BLaER1 (cell line): ENCODE results near the gene MSRB1.
"Not testable (repeated sequence)": the region's sequence is repeated elsewhere in the genome, so short reads cannot be mapped to it uniquely, and the experiment has no call there.

ENCODE experiments used
- H3K27ac ChIP-seq: shearing (Covaris generic); formaldehyde crosslinking; 2 replicates; pipeline ENCODE4 v1.8.1; 2022
- H3K27me3 ChIP-seq: shearing (Covaris generic); formaldehyde crosslinking; 2 replicates; pipeline ENCODE4 v1.8.1; 2022
- H3K36me3 ChIP-seq: shearing (Covaris generic); formaldehyde crosslinking; 2 replicates; pipeline ENCODE4 v1.8.1; 2022
- H3K4me1 ChIP-seq: shearing (Covaris generic); formaldehyde crosslinking; 2 replicates; pipeline ENCODE4 v1.8.1; 2022
- H3K4me2 ChIP-seq: shearing (Covaris generic); formaldehyde crosslinking; 2 replicates; pipeline ENCODE4 v1.8.1; 2022
- H3K4me3 ChIP-seq: shearing (Covaris generic); formaldehyde crosslinking; 2 replicates; pipeline ENCODE4 v1.8.1; 2022
- H3K9ac ChIP-seq: shearing (Covaris generic); formaldehyde crosslinking; 2 replicates; pipeline ENCODE4 v1.8.1; 2022
- H3K9me3 ChIP-seq: shearing (Covaris generic); formaldehyde crosslinking; 2 replicates; pipeline ENCODE4 v1.8.1; 2022
- H4K20me1 ChIP-seq: shearing (Covaris generic); formaldehyde crosslinking; 2 replicates; pipeline ENCODE4 v1.8.1; 2022
- Cebpa-rat ChIP-seq: shearing (Covaris generic); IDR thresholded peaks from 2 replicates; pipeline ENCODE4 v1.8.1; 2022

Gene MSRB1

DNA sequence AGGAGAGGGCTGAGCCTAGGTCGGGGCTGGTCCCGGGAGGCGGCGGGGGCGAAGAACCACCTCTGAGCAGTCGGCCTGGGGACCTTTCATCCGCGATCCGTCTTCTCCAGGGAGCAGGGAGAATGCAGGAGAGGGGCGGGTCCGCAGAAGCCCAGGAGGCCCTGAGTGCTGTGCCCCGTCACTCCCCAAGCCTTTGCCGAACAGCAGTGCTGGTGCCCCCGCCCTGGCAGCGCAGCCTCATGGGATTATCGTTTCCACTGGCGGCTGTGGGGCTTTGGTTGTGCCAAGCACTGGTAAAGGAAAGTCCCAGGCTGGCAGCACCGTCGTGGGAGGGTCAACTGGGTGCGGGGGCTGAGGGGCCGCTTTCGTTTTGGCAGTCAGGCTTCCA is 29.5 kb upstream of the MSRB1 start:
- Histone ChIP-seq H4K20me1 (peaks cover 43% of the 10 kb centered on the region), H3K4me2 (peak overlapping the region; percentile 99), H3K4me3 (peak overlapping the region; percentile 100), H3K36me3 (peaks cover 40% of the 10 kb centered on the region), H3K4me1 (peaks cover 27% of the 10 kb centered on the region), H3K9ac (peak overlapping the region; percentile 92), H3K27me3 (no peaks in the 10 kb centered on the region), H3K9me3 (no peaks in the 10 kb centered on the region), H3K27ac (peak overlapping the region; percentile 92)
- TF ChIP-seq Cebpa-rat = no peak

GRCh38 chr16:1971796-1972489 is 28.9 kb upstream of the MSRB1 start, which contains the start of gene TBL3:
TSS of gene TBL3 (plus strand) at chr16:1972053. CDS start at chr16:1972165, 112 bp downstream.
- Histone ChIP-seq H3K36me3 (peaks cover 38% of the 10 kb centered on the region), H3K9ac (peak within 1 kb of the TSS; percentile 92), H4K20me1 (peaks cover 42% of the 10 kb centered on the region), H3K9me3 (no peaks in the 10 kb centered on the region), H3K4me3 (peak within 1 kb of the TSS; percentile 100), H3K4me2 (peak within 1 kb of the TSS; percentile 99), H3K27me3 (no peaks in the 10 kb centered on the region), H3K4me1 (peaks cover 27% of the 10 kb centered on the region), H3K27ac (peak within 1 kb of the TSS; percentile 92)
- TF ChIP-seq Cebpa-rat = no peak

DNA sequence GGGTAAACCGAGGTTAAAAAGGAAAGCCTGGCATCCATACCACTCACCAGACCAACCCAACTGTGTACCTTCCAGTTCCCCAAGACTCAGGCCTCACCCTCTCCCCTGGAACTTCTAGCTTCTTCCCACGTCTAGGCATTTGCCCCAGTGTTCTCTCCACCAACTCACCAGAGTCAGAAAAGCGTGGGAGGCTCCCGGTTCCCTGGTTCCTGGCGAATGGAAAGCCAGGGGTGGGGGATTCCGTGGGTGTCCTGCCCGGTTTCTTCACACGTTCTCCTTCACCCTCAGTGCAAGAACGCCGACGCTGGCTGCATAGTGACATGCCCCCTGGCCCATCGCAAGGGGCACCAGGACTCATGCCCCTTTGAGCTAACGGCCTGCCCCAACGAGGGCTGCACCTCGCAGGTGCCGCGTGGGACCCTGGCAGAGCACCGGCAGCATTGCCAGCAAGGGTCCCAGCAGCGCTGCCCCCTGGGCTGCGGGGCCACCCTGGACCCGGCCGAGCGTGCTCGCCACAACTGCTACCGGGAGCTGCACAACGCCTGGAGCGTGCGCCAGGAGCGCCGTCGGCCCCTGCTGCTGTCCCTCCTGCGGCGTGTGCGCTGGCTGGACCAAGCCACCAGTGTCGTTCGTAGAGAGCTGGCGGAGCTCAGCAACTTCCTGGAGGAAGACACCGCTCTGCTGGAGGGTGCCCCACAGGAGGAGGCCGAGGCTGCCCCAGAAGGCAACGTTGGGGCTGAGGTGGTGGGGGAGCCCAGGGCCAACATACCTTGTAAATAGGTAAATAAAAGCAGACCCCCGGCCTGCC is 25.4 kb upstream of the MSRB1 start:
- TF ChIP-seq Cebpa-rat = no peak
- Histone ChIP-seq H3K4me1 (peaks cover 39% of the 10 kb centered on the region), H3K9ac (no peak overlapping the region), H3K36me3 (peaks cover 16% of the 10 kb centered on the region), H4K20me1 (peaks cover 25% of the 10 kb centered on the region), H3K9me3 (no peaks in the 10 kb centered on the region), H3K4me2 (no peak overlapping the region), H3K4me3 (no peak overlapping the region), H3K27me3 (no peaks in the 10 kb centered on the region), H3K27ac (no peak overlapping the region)

DNA sequence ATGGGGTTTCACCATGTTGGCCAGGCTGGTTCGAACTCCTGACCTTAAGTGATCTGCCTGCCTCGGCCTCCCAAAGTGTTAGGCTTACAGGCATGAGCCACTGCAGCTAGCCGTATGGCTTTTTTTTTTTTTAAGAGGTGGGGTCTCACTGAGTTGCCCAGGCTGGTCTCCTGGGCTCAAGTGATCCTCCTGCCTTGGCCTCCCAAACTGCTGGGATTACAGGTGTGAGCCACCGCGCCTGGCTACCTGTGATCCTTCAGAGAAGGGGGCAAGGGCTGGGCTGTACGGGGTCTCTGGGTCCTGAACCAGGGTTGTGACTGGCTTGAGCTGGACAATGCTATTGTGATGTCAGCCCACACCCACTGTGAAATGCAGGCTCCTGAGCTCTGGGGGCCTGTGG is 23.5 kb upstream of the MSRB1 start, which contains the start of gene RNF151:
TSS of gene RNF151 (plus strand) at position 397 of the 400 bp plus-strand sequence. CDS start 26 bp downstream, outside the sequence.
- Histone ChIP-seq H4K20me1 (peaks cover 30% of the 10 kb centered on the region), H3K27me3 (no peaks in the 10 kb centered on the region), H3K4me1 (peaks cover 48% of the 10 kb centered on the region), H3K36me3 (peaks cover 35% of the 10 kb centered on the region), H3K4me3 (peak within 1 kb of the TSS; percentile 90), H3K9ac (peak within 1 kb of the TSS; percentile 97), H3K9me3 (no peaks in the 10 kb centered on the region), H3K4me2 (peak within 1 kb of the TSS; percentile 98), H3K27ac (peak within 1 kb of the TSS; percentile 96)
- TF ChIP-seq Cebpa-rat = no peak

GRCh38 chr16:1965396-1966001 is 22.5 kb upstream of the MSRB1 start:
- H3K36me3 ChIP-seq = peaks cover 40% of the 10 kb centered on the region
- no peaks in the 10 kb centered on the region for H3K27me3 ChIP-seq
- H3K9ac ChIP-seq = peak overlapping the region; percentile 97
- peak overlapping the region; percentile 96 for H3K27ac ChIP-seq
- peak overlapping the region; percentile 90 for H3K4me3 ChIP-seq
- H3K4me1 ChIP-seq = peaks cover 48% of the 10 kb centered on the region
- TF ChIP-seq Cebpa-rat = no peak
- H3K4me2 ChIP-seq = peak overlapping the region; percentile 98
- peaks cover 40% of the 10 kb centered on the region for H4K20me1 ChIP-seq
- no peaks in the 10 kb centered on the region for H3K9me3 ChIP-seq

- peaks cover 44% of the 10 kb centered on the region for H4K20me1 ChIP-seq
- peak within 1 kb of the TSS; percentile 97 for H3K9ac ChIP-seq
- H3K4me1 ChIP-seq = peaks cover 48% of the 10 kb centered on the region
- H3K4me2 ChIP-seq = peak within 1 kb of the TSS; percentile 98
- peak within 1 kb of the TSS; percentile 90 for H3K4me3 ChIP-seq
- no peaks in the 10 kb centered on the region for H3K9me3 ChIP-seq
- TF ChIP-seq Cebpa-rat = no peak
- H3K27me3 ChIP-seq = no peaks in the 10 kb centered on the region
- peaks cover 40% of the 10 kb centered on the region for H3K36me3 ChIP-seq
- H3K27ac ChIP-seq = peak within 1 kb of the TSS; percentile 96
These were observed 21.8 kb upstream of the MSRB1 start, which contains the start of gene RPS2 for GRCh38 chr16:1964506-1965395. TSS of gene RPS2 (minus strand) at chr16:1964826. CDS start at chr16:1964625, 201 bp downstream.

- no peaks in the 10 kb centered on the region for H3K9me3 ChIP-seq
- no peaks in the 10 kb centered on the region for H3K27me3 ChIP-seq
- TF ChIP-seq Cebpa-rat = no peak
- H4K20me1 ChIP-seq = peaks cover 44% of the 10 kb centered on the region
- peak overlapping the region; percentile 97 for H3K9ac ChIP-seq
- peak overlapping the region; percentile 90 for H3K4me3 ChIP-seq
- peak overlapping the region; percentile 96 for H3K27ac ChIP-seq
- H3K4me1 ChIP-seq = peaks cover 48% of the 10 kb centered on the region
- H3K4me2 ChIP-seq = peak overlapping the region; percentile 88
- H3K36me3 ChIP-seq = peaks cover 40% of the 10 kb centered on the region
These were observed 21.0 kb upstream of the MSRB1 start for GRCh38 chr16:1963806-1964505.

GRCh38 chr16:1962161-1963153 is 19.5 kb upstream of the MSRB1 start:
- Histone ChIP-seq H3K4me2 (peak overlapping the region; percentile 88), H3K4me1 (peaks cover 48% of the 10 kb centered on the region), H3K9ac (peak overlapping the region; percentile 97), H3K27ac (peak overlapping the region; percentile 96; the same call in 1 of the 2 replicates), H3K4me3 (peak overlapping the region; percentile 90), H4K20me1 (peaks cover 44% of the 10 kb centered on the region), H3K36me3 (peaks cover 40% of the 10 kb centered on the region)
- not testable (repeated sequence) for H3K27me3 ChIP-seq, H3K9me3 ChIP-seq
